ENCODE measurements around the gene MOB3B.

MOB3B gene

GRCh38 chr9:27414220-27414761 lies 115.3 kb downstream of the MOB3B start:
- intact Hi-C loops (cut with DNase I; ENCODE audit: low total_unique reads): no loop called here
- TF ChIP-seq CTCF (IDR thresholded peaks at IDR 0.05): no peak
- H3K4me3 ChIP-seq: peak overlapping the region in 1 of 2 donors; percentile 41
- no peaks in the 10 kb centered on the region for H3K36me3 ChIP-seq
- peak overlapping the region; percentile 33 to 46 for H3K27ac ChIP-seq
- no peaks in the 10 kb centered on the region for H3K9me3 ChIP-seq
- no peaks in the 10 kb centered on the region for H3K27me3 ChIP-seq
- no peak for DNase-seq
- H3K4me1 ChIP-seq: peaks cover 0 to 36% (median 18%) of the 10 kb centered on the region in 4 donors

GRCh38 chr9:27413511-27414219 lies 115.9 kb downstream of the MOB3B start:
- no peaks in the 10 kb centered on the region for H3K9me3 ChIP-seq
- DNase-seq: no peak
- no peaks in the 10 kb centered on the region for H3K36me3 ChIP-seq
- peak overlapping the region; percentile 33 to 46 for H3K27ac ChIP-seq
- intact Hi-C loops (cut with DNase I; ENCODE audit: low total_unique reads): no loop called here
- H3K4me3 ChIP-seq: peak overlapping the region; percentile 31 to 41
- H3K4me1 ChIP-seq: peaks cover 0 to 40% (median 18%) of the 10 kb centered on the region in 4 donors
- TF ChIP-seq CTCF (IDR thresholded peaks at IDR 0.05): no peak
- no peaks in the 10 kb centered on the region for H3K27me3 ChIP-seq

- no peaks in the 10 kb centered on the region for H3K27me3 ChIP-seq
- intact Hi-C loops (cut with DNase I; ENCODE audit: low total_unique reads): no loop called here
- H3K36me3 ChIP-seq: no peaks in the 10 kb centered on the region
- DNase-seq: no peak
- H3K4me3 ChIP-seq: peak overlapping the region; percentile 31 to 41
- H3K9me3 ChIP-seq: no peaks in the 10 kb centered on the region
- TF ChIP-seq CTCF (IDR thresholded peaks at IDR 0.05): no peak
- peaks cover 0 to 42% (median 18%) of the 10 kb centered on the region in 4 donors for H3K4me1 ChIP-seq
- peak overlapping the region; percentile 33 to 46 for H3K27ac ChIP-seq
Measured at GRCh38 chr9:27412963-27413362, 116.7 kb downstream of the MOB3B start.

- H3K36me3 ChIP-seq: no peaks in the 10 kb centered on the region
- H3K27me3 ChIP-seq: no peaks in the 10 kb centered on the region
- H3K9me3 ChIP-seq: no peaks in the 10 kb centered on the region
- H3K4me3 ChIP-seq: no peak overlapping the region
- peaks cover 0 to 37% (median 16%) of the 10 kb centered on the region in 4 donors for H3K4me1 ChIP-seq
- intact Hi-C loops (cut with DNase I; ENCODE audit: low total_unique reads): no loop called here
- no peak for TF ChIP-seq CTCF (IDR thresholded peaks at IDR 0.05)
- no peak for DNase-seq
- no peak overlapping the region for H3K27ac ChIP-seq
Measured at GRCh38 chr9:27412081-27412480, 117.5 kb downstream of the MOB3B start.

- no peak for TF ChIP-seq CTCF (IDR thresholded peaks at IDR 0.05)
- no peak overlapping the region for H3K4me3 ChIP-seq
- H3K27me3 ChIP-seq: no peaks in the 10 kb centered on the region
- H3K4me1 ChIP-seq: peaks cover 0 to 20% (median 6%) of the 10 kb centered on the region in 4 donors
- DNase-seq: no peak
- intact Hi-C loops (cut with DNase I; ENCODE audit: low total_unique reads): no loop called here
- H3K27ac ChIP-seq: no peak overlapping the region
- no peaks in the 10 kb centered on the region for H3K9me3 ChIP-seq
- no peaks in the 10 kb centered on the region for H3K36me3 ChIP-seq
Measured at GRCh38 chr9:27408482-27408881, 121.1 kb downstream of the MOB3B start.
